CD14-positive monocyte (primary cell): ENCODE data around the gene F13B. TPM values are rescaled to one million over a fixed set of nuclear protein-coding genes. Genes with fewer than 3 reads are reported as not detected.

Source experiments
- DNase-seq, 3 donors: peaks; one replicate each; pipeline ENCODE4 v3.0.0-alpha.2; 2011 to 2022
- H2AFZ ChIP-seq: 2 replicates; pipeline ENCODE4 v1.6.0; 2012; ENCODE audit warnings: mild to moderate bottlenecking, low read depth, low read length, inconsistent platforms; ENCODE audit not compliant: insufficient read depth, poor library complexity, severe bottlenecking
- H3K27ac ChIP-seq, 2 donors: 1 replicate in 1 of 2; 2 replicates in 1 of 2; pipeline ENCODE4 v1.5.1; 2012 to 2013; ENCODE audit warnings: low read length in 2 of 2, control low read depth in 1 of 2, inconsistent platforms in 1 of 2, low read depth in 1 of 2, mild to moderate bottlenecking in 1 of 2
- H3K27me3 ChIP-seq, 2 donors: one replicate each; pipeline versions ENCODE4 v1.6.0 to v1.6.1; 2011 to 2013; ENCODE audit warnings: low read length in 2 of 2; ENCODE audit not compliant: control insufficient read depth in 2 of 2, insufficient read depth in 2 of 2
- H3K36me3 ChIP-seq, 2 donors: replicated peaks in 1 of 2; 1 replicate in 1 of 2; 2 replicates in 1 of 2; pipeline versions ENCODE4 v1.5.1 to v1.6.1; 2012 to 2013; ENCODE audit warnings: low read length in 2 of 2, control low read depth in 1 of 2, inconsistent platforms in 1 of 2, mild to moderate bottlenecking in 1 of 2; ENCODE audit not compliant: insufficient read depth in 2 of 2, control insufficient read depth in 1 of 2
- H3K4me1 ChIP-seq, 2 donors: 1 replicate in 1 of 2; 2 replicates in 1 of 2; pipeline versions ENCODE4 v1.5.1 to v1.6.1; 2012 to 2013; ENCODE audit warnings: low read length in 2 of 2, control low read depth in 1 of 2, inconsistent platforms in 1 of 2, mild to moderate bottlenecking in 1 of 2, moderate library complexity in 1 of 2; ENCODE audit not compliant: insufficient read depth in 2 of 2, control insufficient read depth in 1 of 2
- H3K4me2 ChIP-seq: replicated peaks from 2 replicates; pipeline ENCODE3; 2012; ENCODE audit warnings: low read length, moderate library complexity, mild to moderate bottlenecking; ENCODE audit not compliant: poor library complexity, severe bottlenecking; ENCODE audit errors: extremely low read depth
- H3K4me3 ChIP-seq, 3 experiments: fragments of 200-600 bp in 1 of 3; sonication (generic) in 1 of 3; replicated peaks in 1 of 3; 1 replicate in 2 of 3; 2 replicates in 1 of 3; pipeline ENCODE4 v1.5.1; 2011 to 2013; ENCODE audit warnings: low read length in 3 of 3, mild to moderate bottlenecking in 3 of 3, control low read depth in 2 of 3, low read depth in 2 of 3, inconsistent platforms in 1 of 3, moderate library complexity in 1 of 3
- H3K79me2 ChIP-seq: 2 replicates; pipeline ENCODE4 v1.6.0; 2012; ENCODE audit warnings: mild to moderate bottlenecking, control low read depth, inconsistent platforms, low read length, moderate library complexity; ENCODE audit not compliant: insufficient read depth
- H3K9ac ChIP-seq: 2 replicates; pipeline ENCODE4 v1.6.0; 2017; ENCODE audit warnings: low read length, mild to moderate bottlenecking; ENCODE audit not compliant: insufficient read depth, poor library complexity, severe bottlenecking
- H3K9me3 ChIP-seq, 2 donors: replicated peaks in 1 of 2; 1 replicate in 1 of 2; 2 replicates in 1 of 2; pipeline versions ENCODE4 v1.5.1 to v1.6.1; 2012 to 2013; ENCODE audit warnings: low read length in 2 of 2, control low read depth in 1 of 2; ENCODE audit not compliant: control insufficient read depth in 1 of 2, insufficient read depth in 1 of 2
- H4K20me1 ChIP-seq: 2 replicates; pipeline ENCODE4 v1.6.0; 2012; ENCODE audit warnings: mild to moderate bottlenecking, low read length, control low read depth, moderate library complexity; ENCODE audit not compliant: insufficient read depth
- H3K27ac Mint-ChIP-seq, 7 donors: one replicate each; pipeline ENCODE4 v1.8.0; 2020; ENCODE audit warnings: mild to moderate bottlenecking in 7 of 7, mixed read lengths in 7 of 7, moderate library complexity in 6 of 7, inconsistent platforms in 2 of 7
- H3K27me3 Mint-ChIP-seq, 3 donors: one replicate each; pipeline ENCODE4 v1.8.0; 2021 to 2022; ENCODE audit warnings: low read depth in 3 of 3, mild to moderate bottlenecking in 3 of 3, mixed read lengths in 3 of 3, moderate library complexity in 3 of 3, inconsistent platforms in 1 of 3
- H3K36me3 Mint-ChIP-seq, 2 donors: one replicate each; pipeline ENCODE4 v1.8.0; 2020; ENCODE audit warnings: mixed read lengths in 2 of 2, inconsistent platforms in 1 of 2, mild to moderate bottlenecking in 1 of 2
- H3K4me1 Mint-ChIP-seq: one replicate; pipeline ENCODE4 v1.8.0; 2020; ENCODE audit warnings: mild to moderate bottlenecking, mixed read lengths
- H3K4me3 Mint-ChIP-seq, 2 donors: one replicate each; pipeline ENCODE4 v1.8.0; 2020; ENCODE audit warnings: mild to moderate bottlenecking in 2 of 2, mixed read lengths in 2 of 2, moderate library complexity in 1 of 2
- H3K9me3 Mint-ChIP-seq, 7 donors: one replicate each; pipeline ENCODE4 v1.8.0; 2020 to 2022; ENCODE audit warnings: mixed read lengths in 7 of 7, mild to moderate bottlenecking in 6 of 7, moderate library complexity in 6 of 7, inconsistent platforms in 2 of 7
- CTCF ChIP-seq: fragments of 200-600 bp; IDR thresholded peaks from one replicate; pipeline ENCODE4 v1.8.0; 2022; ENCODE audit warnings: antibody characterized with exemption, mild to moderate bottlenecking
- WGBS: methylation state at CpG from one replicate; pipeline ENCODE4 v1.1.5; 2013; ENCODE audit warnings: missing lambda C conversion rate; ENCODE audit not compliant: insufficient coverage; 5-methylcytosine and 5-hydroxymethylcytosine counted together
- intact Hi-C, 2 donors: fragments of 100-400 bp; cut with micrococcal nuclease; formaldehyde crosslinking; loops; one replicate each; pipeline versions ENCODE4 v1.15.0 to v1.15.1; 2023
- polyA plus RNA-seq, 3 donors: library from polyadenylated mRNA; depleted of rRNA in 1 of 3; unstranded in 2 of 3; stranded (reverse) in 1 of 3; fragments of 300-500 nt in 2 of 3; fragments of >200 nt in 1 of 3; fragmentation: Illumina TruSeq in 2 of 3; gene quantifications; 1 replicate in 2 of 3; 2 replicates in 1 of 3; pipeline ENCODE4 v1.2.3, GENCODE V29; 2012 to 2021

F13B gene
- polyA plus RNA-seq, 3 donors = not detected

DNA sequence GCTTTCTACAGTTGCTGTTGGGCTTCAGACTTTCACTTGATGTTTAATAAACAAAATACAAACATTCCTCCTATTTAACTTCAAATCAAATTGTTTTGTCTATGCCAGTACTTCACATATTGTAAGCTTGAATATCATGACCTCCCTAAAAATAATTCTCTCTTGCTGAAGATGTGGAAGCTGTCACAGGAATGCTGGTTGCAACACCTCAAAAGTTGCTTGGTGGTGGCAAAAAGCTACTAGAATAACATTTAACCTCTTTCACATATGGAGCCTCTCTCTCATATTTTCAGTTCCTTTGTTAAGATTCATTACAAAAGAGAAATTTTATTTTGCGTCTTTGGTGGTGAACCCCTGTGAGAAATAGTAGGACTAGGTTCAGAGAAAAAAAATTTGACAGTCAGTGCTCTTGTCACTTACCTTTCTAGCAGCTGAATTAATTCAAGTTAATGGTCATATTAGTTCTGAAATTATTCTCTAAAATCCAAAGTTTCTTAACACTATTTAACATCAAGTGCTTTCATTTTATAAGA lies 25.5 kb upstream of the F13B start:
- H3K4me1 Mint-ChIP-seq = no peaks in the 10 kb centered on the region

GRCh38 chr1:197083474-197083873 lies 16.4 kb upstream of the F13B start:
- Histone ChIP-seq H3K36me3 (peaks cover 58 to 69% of the 10 kb centered on the region in 2 donors), H3K27me3 (no peaks in the 10 kb centered on the region), H3K79me2 (no peaks in the 10 kb centered on the region), H4K20me1 (no peaks in the 10 kb centered on the region), H2AFZ (no peak overlapping the region), H3K9ac (no peak overlapping the region), H3K4me3 (no peak overlapping the region), H3K27ac (no peak overlapping the region), H3K4me1 (no peaks in the 10 kb centered on the region), H3K9me3 (peaks cover 17 to 32% of the 10 kb centered on the region in 2 donors), H3K4me2 (no peak overlapping the region)
- TF ChIP-seq CTCF = no peak
- H3K27ac Mint-ChIP-seq = no peak overlapping the region
- DNase-seq = no peak
- H3K4me1 Mint-ChIP-seq = no peaks in the 10 kb centered on the region
- intact Hi-C loops = no loop called here
- H3K36me3 Mint-ChIP-seq = peaks cover 56 to 67% of the 10 kb centered on the region in 2 donors
- H3K9me3 Mint-ChIP-seq = peaks cover 20 to 32% (median 24%) of the 10 kb centered on the region in 7 donors
- H3K4me3 Mint-ChIP-seq = no peak overlapping the region
- no peaks in the 10 kb centered on the region for H3K27me3 Mint-ChIP-seq

More for the DNA sequence above, 25.5 kb upstream of the F13B start:
- Mint-ChIP-seq H3K36me3 (peaks cover 69 to 82% of the 10 kb centered on the region in 2 donors), H3K27me3 (no peaks in the 10 kb centered on the region), H3K4me3 (no peak overlapping the region), H3K9me3 (no peaks in the 10 kb centered on the region), H3K27ac (peak overlapping the region in 1 of 7 donors; percentile 49)
- Histone ChIP-seq H3K27me3 (no peaks in the 10 kb centered on the region), H3K4me3 (no peak overlapping the region), H2AFZ (no peak overlapping the region), H4K20me1 (no peaks in the 10 kb centered on the region), H3K27ac (no peak overlapping the region), H3K9me3 (no peaks in the 10 kb centered on the region), H3K36me3 (peaks cover 65 to 81% of the 10 kb centered on the region in 2 donors), H3K4me2 (no peak overlapping the region), H3K4me1 (no peaks in the 10 kb centered on the region), H3K79me2 (no peaks in the 10 kb centered on the region), H3K9ac (no peak overlapping the region)
- DNase-seq = no peak
- WGBS = no CpG with 5 or more reads among the region's 1 CpG
- TF ChIP-seq CTCF = no peak
- intact Hi-C loops = no loop called here
